ENCODE data around the gene ZBTB20.

- TF ChIP-seq CTCF (IDR thresholded peaks at IDR 0.05) (no peak), POLR2A (IDR thresholded peaks at IDR 0.05) (no peak)
Observed at GRCh38 chr3:115161168-115161834, 14.2 kb upstream of the ZBTB20 start.

Data from stomach (tissue), 4 donors.